ENCODE measurements around the gene SLC46A2.

SLC46A2 gene

GRCh38 chr9:112885324-112885723 is 5.4 kb downstream of the SLC46A2 start:
- no peak for DNase-seq (ENCODE audit: low spot score)

GRCh38 chr9:112884721-112885120 is 6.0 kb downstream of the SLC46A2 start:
- DNase-seq (ENCODE audit: low spot score) = no peak

- no peak for DNase-seq (ENCODE audit: low spot score)
Observed at GRCh38 chr9:112884101-112884500, 6.6 kb downstream of the SLC46A2 start.

GRCh38 chr9:112881331-112881730 is 9.3 kb downstream of the SLC46A2 start:
- DNase-seq (ENCODE audit: low spot score) = no peak

GRCh38 chr9:112880650-112881049 is 10.0 kb downstream of the SLC46A2 start:
- DNase-seq (ENCODE audit: low spot score) = no peak

- DNase-seq (ENCODE audit: low spot score) = no peak
Observed at GRCh38 chr9:112878752-112879151, 11.9 kb downstream of the SLC46A2 start.

- no peak for DNase-seq (ENCODE audit: low spot score)
Observed at GRCh38 chr9:112873773-112874405, 16.8 kb downstream of the SLC46A2 start.

GRCh38 chr9:112872019-112872418 is 18.7 kb downstream of the SLC46A2 start:
- DNase-seq (ENCODE audit: low spot score) = no peak

GRCh38 chr9:112870556-112870955 is 20.1 kb downstream of the SLC46A2 start:
- no peak for DNase-seq (ENCODE audit: low spot score)

GRCh38 chr9:112869917-112870316 is 20.8 kb downstream of the SLC46A2 start:
- DNase-seq (ENCODE audit: low spot score) = no peak

GRCh38 chr9:112869041-112869529 is 21.6 kb downstream of the SLC46A2 start:
- no peak for DNase-seq (ENCODE audit: low spot score)

- DNase-seq (ENCODE audit: low spot score) = no peak
Observed at GRCh38 chr9:112868461-112868860, 22.2 kb downstream of the SLC46A2 start.

- DNase-seq (ENCODE audit: low spot score) = no peak
Observed at GRCh38 chr9:112867275-112867991, 23.2 kb downstream of the SLC46A2 start.

- DNase-seq (ENCODE audit: low spot score) = no peak
Observed at GRCh38 chr9:112866662-112867274, 23.9 kb downstream of the SLC46A2 start.

GRCh38 chr9:112864982-112865381 is 25.7 kb downstream of the SLC46A2 start:
- no peak for DNase-seq (ENCODE audit: low spot score)

- no peak for DNase-seq (ENCODE audit: low spot score)
Observed at GRCh38 chr9:112864403-112864802, 26.3 kb downstream of the SLC46A2 start.

GRCh38 chr9:112863746-112864145 is 26.9 kb downstream of the SLC46A2 start:
- DNase-seq (ENCODE audit: low spot score) = no peak

- no peak for DNase-seq (ENCODE audit: low spot score)
Observed at GRCh38 chr9:112863214-112863613, 27.5 kb downstream of the SLC46A2 start.

GRCh38 chr9:112861638-112862555 is 28.8 kb downstream of the SLC46A2 start:
- DNase-seq (ENCODE audit: low spot score) = no peak

GRCh38 chr9:112861155-112861554 is 29.5 kb downstream of the SLC46A2 start:
- no peak for DNase-seq (ENCODE audit: low spot score)

- DNase-seq (ENCODE audit: low spot score) = no peak
Observed at GRCh38 chr9:112860451-112860850, 30.2 kb downstream of the SLC46A2 start.

- no peak for DNase-seq (ENCODE audit: low spot score)
Observed at GRCh38 chr9:112858625-112859147, 32.0 kb downstream of the SLC46A2 start.
